ENCODE data around the gene HMX3.

Gene HMX3

GRCh38 chr10:123134915-123135414 is 805 bp upstream of the HMX3 start:
- Histone ChIP-seq H2AFZ (ENCODE audit: low read length, unreplicated experiment) (no peak overlapping the region), H3K4me3 (ENCODE audit: low read depth, low read length) (0 out of 2 replicates have a peak overlapping the region, but pooled peaks have one; percentile 47), H3K79me2 (ENCODE audit: control insufficient read depth, insufficient read depth, low read length, unreplicated experiment) (no peaks in the 10 kb centered on the region), H3K36me3 (ENCODE audit: insufficient read depth, low read length) (no peaks in the 10 kb centered on the region), H3K27ac (ENCODE audit: low read depth, low read length) (no peak overlapping the region), H3K27me3 (ENCODE audit: insufficient read depth, low read length) (peaks cover 98% of the 10 kb centered on the region), H3K4me1 (ENCODE audit: control insufficient read depth, insufficient read depth, low read length, unreplicated experiment) (peaks cover 8% of the 10 kb centered on the region)

- no peak overlapping the region for H2AFZ ChIP-seq (ENCODE audit: low read length, unreplicated experiment)
- H3K79me2 ChIP-seq (ENCODE audit: control insufficient read depth, insufficient read depth, low read length, unreplicated experiment) = no peaks in the 10 kb centered on the region
- H3K4me3 ChIP-seq (ENCODE audit: low read depth, low read length) = no peak overlapping the region
- H3K27ac ChIP-seq (ENCODE audit: low read depth, low read length) = no peak overlapping the region
- H3K4me1 ChIP-seq (ENCODE audit: control insufficient read depth, insufficient read depth, low read length, unreplicated experiment) = peaks cover 8% of the 10 kb centered on the region
- no peaks in the 10 kb centered on the region for H3K36me3 ChIP-seq (ENCODE audit: insufficient read depth, low read length)
- H3K27me3 ChIP-seq (ENCODE audit: insufficient read depth, low read length) = peaks cover 98% of the 10 kb centered on the region
These were observed 543 bp downstream of the HMX3 start for GRCh38 chr10:123136221-123136805.

DNA sequence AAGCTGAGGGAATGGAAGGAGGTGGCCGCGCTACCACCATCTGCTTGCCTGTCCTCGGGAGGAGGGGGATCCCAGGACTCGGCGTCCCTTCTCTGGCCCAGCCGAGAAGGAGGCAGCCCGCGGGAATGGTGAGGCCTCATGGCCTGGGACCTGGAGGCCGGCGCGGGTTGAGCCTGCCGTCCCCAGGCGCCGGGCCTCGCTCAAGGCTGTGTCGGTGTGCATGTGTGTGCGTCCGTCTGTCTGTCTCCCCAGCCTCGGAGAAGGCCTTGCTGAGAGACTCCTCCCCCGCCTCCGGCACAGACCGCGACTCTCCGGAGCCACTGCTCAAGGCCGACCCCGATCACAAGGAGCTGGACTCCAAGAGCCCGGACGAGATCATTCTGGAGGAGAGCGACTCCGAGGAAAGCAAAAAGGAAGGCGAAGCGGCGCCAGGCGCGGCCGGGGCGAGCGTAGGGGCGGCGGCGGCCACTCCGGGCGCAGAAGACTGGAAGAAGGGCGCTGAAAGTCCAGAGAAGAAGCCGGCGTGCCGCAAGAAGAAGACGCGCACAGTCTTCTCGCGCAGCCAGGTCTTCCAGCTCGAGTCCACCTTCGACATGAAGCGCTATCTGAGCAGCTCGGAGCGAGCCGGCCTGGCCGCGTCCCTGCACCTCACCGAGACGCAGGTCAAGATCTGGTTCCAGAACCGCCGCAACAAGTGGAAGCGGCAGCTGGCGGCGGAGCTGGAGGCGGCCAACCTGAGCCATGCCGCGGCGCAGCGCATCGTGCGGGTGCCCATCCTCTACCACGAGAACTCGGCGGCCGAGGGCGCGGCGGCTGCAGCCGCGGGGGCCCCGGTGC is 1.3 kb downstream of the HMX3 start:
- Histone ChIP-seq H3K4me1 (ENCODE audit: control insufficient read depth, insufficient read depth, low read length, unreplicated experiment) (peaks cover 8% of the 10 kb centered on the region), H2AFZ (ENCODE audit: low read length, unreplicated experiment) (no peak overlapping the region)

GRCh38 chr10:123139165-123139520 is 3.4 kb downstream of the HMX3 start:
- Histone ChIP-seq H3K27ac (ENCODE audit: low read depth, low read length) (no peak overlapping the region), H2AFZ (ENCODE audit: low read length, unreplicated experiment) (no peak overlapping the region), H3K79me2 (ENCODE audit: control insufficient read depth, insufficient read depth, low read length, unreplicated experiment) (no peaks in the 10 kb centered on the region), H3K36me3 (ENCODE audit: insufficient read depth, low read length) (no peaks in the 10 kb centered on the region), H3K4me3 (ENCODE audit: low read depth, low read length) (no peak overlapping the region), H3K27me3 (ENCODE audit: insufficient read depth, low read length) (peaks cover 100% of the 10 kb centered on the region), H3K4me1 (ENCODE audit: control insufficient read depth, insufficient read depth, low read length, unreplicated experiment) (peaks cover under 1% of the 10 kb centered on the region)

More for the DNA sequence above, 1.3 kb downstream of the HMX3 start:
- Histone ChIP-seq H3K36me3 (ENCODE audit: insufficient read depth, low read length) (no peaks in the 10 kb centered on the region), H3K27me3 (ENCODE audit: insufficient read depth, low read length) (peaks cover 98% of the 10 kb centered on the region), H3K79me2 (ENCODE audit: control insufficient read depth, insufficient read depth, low read length, unreplicated experiment) (no peaks in the 10 kb centered on the region), H3K4me3 (ENCODE audit: low read depth, low read length) (peak overlapping the region; percentile 3; the same call in 1 of the 2 replicates), H3K27ac (ENCODE audit: low read depth, low read length) (no peak overlapping the region)

DNA sequence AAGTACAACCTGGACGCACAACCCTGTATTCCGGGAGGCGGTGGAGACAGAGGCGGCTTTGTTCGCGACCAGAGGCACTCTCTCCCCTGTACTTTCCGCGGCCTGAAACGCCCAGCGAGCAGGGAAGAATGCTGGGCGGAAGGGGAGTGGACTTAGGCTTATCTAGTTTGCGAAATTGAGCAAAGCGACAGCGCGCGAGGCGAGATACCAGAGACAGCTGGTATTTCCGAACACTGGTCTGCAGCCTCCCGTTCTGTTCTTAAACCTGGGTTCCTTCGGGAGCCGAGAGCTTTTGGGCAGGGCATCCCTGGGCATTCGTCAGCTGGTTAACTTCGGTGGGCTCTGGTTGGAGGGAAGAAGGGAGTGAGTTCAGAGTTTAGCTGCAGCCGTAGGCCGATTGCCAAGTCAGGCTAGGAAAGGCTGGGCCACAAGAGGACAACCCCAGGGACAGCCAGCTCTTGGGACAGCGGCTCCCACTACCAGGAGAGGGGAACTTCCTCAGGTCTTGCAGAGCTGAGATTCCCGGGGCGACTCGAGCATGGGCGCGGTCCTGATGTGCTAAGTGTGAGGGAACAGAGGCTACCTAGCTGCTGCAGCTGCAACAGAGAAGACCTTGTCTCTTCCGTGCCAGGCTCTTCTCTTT is 3.9 kb downstream of the HMX3 start:
- Histone ChIP-seq H3K27ac (ENCODE audit: low read depth, low read length) (no peak overlapping the region), H2AFZ (ENCODE audit: low read length, unreplicated experiment) (no peak overlapping the region), H3K36me3 (ENCODE audit: insufficient read depth, low read length) (no peaks in the 10 kb centered on the region), H3K79me2 (ENCODE audit: control insufficient read depth, insufficient read depth, low read length, unreplicated experiment) (no peaks in the 10 kb centered on the region), H3K4me1 (ENCODE audit: control insufficient read depth, insufficient read depth, low read length, unreplicated experiment) (peaks cover 5% of the 10 kb centered on the region), H3K27me3 (ENCODE audit: insufficient read depth, low read length) (peaks cover 100% of the 10 kb centered on the region), H3K4me3 (ENCODE audit: low read depth, low read length) (no peak overlapping the region)

DNA sequence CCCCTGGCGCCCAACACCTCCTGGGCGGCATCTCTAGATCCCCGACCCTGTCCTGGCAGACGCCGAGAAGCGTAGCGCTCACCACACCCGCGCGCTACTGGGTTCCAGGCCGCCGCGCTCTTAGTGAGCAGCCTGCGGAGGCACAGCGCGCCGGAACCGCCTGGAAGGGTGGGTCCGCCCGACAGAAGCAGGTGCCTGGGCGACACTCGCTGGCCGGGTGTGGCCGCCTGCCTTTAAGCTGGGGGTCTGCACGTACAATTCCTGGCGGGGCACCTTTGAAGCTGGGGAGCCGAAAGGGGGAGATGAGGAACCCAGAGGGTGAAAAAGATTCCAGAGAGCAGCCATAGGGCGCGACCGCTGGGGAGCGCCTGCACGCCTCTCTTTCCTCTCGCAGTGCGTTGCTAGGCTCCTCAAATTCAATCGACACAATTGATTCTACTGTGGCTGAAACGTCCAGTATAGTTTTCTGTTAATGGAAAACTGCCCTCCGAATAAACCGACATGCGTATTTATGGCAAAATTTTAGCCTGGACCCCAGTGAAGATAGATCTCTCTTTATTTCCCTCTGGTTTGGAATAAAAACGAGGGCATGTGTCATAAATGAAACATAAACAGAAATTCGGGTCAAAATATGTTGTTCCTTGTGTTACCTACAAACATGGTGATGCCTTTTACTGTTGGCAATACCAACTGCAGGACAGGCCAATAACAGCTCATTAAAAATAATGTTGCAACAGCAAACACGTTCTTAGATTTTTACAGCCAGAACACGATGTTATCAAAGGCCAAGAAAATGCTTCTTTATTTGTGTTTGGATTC is 4.6 kb downstream of the HMX3 start:
- H2AFZ ChIP-seq (ENCODE audit: low read length, unreplicated experiment) = no peak overlapping the region
- no peaks in the 10 kb centered on the region for H3K36me3 ChIP-seq (ENCODE audit: insufficient read depth, low read length)
- no peak overlapping the region for H3K27ac ChIP-seq (ENCODE audit: low read depth, low read length)
- no peak overlapping the region for H3K4me3 ChIP-seq (ENCODE audit: low read depth, low read length)
- peaks cover 8% of the 10 kb centered on the region for H3K4me1 ChIP-seq (ENCODE audit: control insufficient read depth, insufficient read depth, low read length, unreplicated experiment)
- H3K27me3 ChIP-seq (ENCODE audit: insufficient read depth, low read length) = peaks cover 100% of the 10 kb centered on the region
- no peaks in the 10 kb centered on the region for H3K79me2 ChIP-seq (ENCODE audit: control insufficient read depth, insufficient read depth, low read length, unreplicated experiment)

DNA sequence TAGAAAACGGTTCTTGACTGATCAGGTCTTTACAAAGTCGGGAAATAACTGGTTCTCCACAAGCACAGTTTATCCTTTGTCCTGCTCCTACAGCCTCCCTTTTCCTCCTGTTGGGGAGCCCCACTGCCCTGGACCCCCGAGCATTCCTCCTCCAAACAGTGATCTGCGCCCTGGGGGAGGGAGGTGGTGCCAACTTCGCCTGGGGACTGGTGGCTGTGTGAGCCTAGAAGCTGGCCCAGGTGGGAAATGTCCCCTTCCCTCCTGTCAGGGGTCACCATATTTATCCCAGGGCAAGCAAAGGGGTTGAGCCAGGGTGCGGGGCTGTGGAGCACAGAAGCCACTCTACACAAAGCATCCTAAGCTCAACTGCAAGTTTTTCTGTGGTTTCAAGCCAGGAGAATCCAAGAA is 5.2 kb downstream of the HMX3 start:
- H3K4me3 ChIP-seq (ENCODE audit: low read depth, low read length) = no peak overlapping the region
- H3K27me3 ChIP-seq (ENCODE audit: insufficient read depth, low read length) = peaks cover 100% of the 10 kb centered on the region
- no peak overlapping the region for H2AFZ ChIP-seq (ENCODE audit: low read length, unreplicated experiment)
- H3K27ac ChIP-seq (ENCODE audit: low read depth, low read length) = no peak overlapping the region
- H3K36me3 ChIP-seq (ENCODE audit: insufficient read depth, low read length) = no peaks in the 10 kb centered on the region
- H3K4me1 ChIP-seq (ENCODE audit: control insufficient read depth, insufficient read depth, low read length, unreplicated experiment) = peaks cover 8% of the 10 kb centered on the region
- H3K79me2 ChIP-seq (ENCODE audit: control insufficient read depth, insufficient read depth, low read length, unreplicated experiment) = no peaks in the 10 kb centered on the region

DNA sequence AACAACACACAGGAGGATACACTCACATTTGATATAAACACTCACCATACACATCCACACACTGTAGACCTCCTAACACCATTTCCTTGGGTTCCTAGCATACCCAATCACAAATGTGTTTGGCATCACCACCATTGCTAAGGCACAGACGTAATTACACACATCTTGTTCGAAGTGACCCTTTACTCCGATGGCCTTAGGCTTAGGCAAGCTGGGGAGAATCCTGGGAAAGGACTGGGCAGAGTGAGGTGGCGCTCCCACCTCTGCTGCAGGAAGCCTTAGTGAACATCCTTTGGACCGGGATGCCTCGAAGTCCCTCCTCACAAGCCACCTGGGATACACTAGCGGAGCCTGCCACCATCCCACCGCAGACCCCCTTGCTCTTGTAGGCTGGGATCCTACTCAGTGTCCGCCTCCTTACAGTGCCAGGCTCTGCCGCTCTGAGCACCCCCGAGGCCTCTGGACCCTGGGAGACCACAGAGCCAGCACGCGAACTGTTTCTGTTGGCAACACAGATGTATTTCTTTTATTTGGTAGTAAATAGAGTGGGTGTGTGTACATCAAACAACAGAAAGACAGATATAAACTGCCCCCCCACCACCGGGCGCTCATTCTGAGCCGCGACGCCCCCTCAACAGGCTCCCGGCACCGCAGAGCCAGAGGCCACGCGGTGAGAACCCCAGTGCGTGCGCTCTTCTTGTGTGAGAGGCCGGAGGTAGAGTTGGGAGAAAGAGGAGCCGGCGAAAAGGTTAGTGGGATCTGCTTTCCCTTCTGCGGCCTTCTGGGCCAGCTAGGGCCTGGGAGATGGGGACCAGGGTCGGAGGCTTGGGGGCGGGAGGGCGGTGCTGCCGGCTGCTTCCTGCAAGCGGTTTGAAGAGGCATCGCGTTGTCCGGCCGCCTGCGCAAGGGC is 6.3 kb downstream of the HMX3 start:
- Histone ChIP-seq H3K27me3 (ENCODE audit: insufficient read depth, low read length) (peaks cover 100% of the 10 kb centered on the region), H3K4me3 (ENCODE audit: low read depth, low read length) (no peak overlapping the region), H2AFZ (ENCODE audit: low read length, unreplicated experiment) (no peak overlapping the region), H3K4me1 (ENCODE audit: control insufficient read depth, insufficient read depth, low read length, unreplicated experiment) (peaks cover 8% of the 10 kb centered on the region), H3K79me2 (ENCODE audit: control insufficient read depth, insufficient read depth, low read length, unreplicated experiment) (no peaks in the 10 kb centered on the region), H3K27ac (ENCODE audit: low read depth, low read length) (no peak overlapping the region), H3K36me3 (ENCODE audit: insufficient read depth, low read length) (no peaks in the 10 kb centered on the region)

DNA sequence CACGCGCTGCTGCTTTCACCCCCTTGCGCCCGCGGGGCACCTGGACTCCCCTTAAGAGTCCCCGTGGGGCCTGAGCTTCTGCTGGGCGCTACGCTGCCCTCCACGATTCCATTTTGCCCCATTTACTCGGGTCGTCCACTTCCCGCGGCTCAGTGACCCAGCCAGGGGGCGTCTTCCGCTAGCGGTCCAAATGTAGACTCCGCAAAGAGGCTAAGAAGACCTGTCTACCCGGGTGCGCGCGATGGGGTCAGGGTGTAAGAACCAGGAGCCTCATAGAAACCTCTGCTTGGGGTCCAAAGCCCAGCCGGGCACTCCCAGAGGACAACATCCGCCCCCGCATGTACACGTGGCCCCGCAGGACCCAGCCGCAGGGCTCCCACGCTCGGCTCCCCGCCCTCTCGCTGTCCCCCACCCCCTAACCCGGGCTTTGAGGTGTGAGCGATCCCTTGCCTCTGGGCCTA is 7.0 kb downstream of the HMX3 start:
- H3K4me1 ChIP-seq (ENCODE audit: control insufficient read depth, insufficient read depth, low read length, unreplicated experiment) = peaks cover 10% of the 10 kb centered on the region
- H3K4me3 ChIP-seq (ENCODE audit: low read depth, low read length) = no peak overlapping the region
- H3K36me3 ChIP-seq (ENCODE audit: insufficient read depth, low read length) = no peaks in the 10 kb centered on the region
- no peak overlapping the region for H3K27ac ChIP-seq (ENCODE audit: low read depth, low read length)
- no peak overlapping the region for H2AFZ ChIP-seq (ENCODE audit: low read length, unreplicated experiment)
- peaks cover 100% of the 10 kb centered on the region for H3K27me3 ChIP-seq (ENCODE audit: insufficient read depth, low read length)
- no peaks in the 10 kb centered on the region for H3K79me2 ChIP-seq (ENCODE audit: control insufficient read depth, insufficient read depth, low read length, unreplicated experiment)
